GM12875 (cell line): ENCODE results near the gene PRKN.

Experiments
- H3K4me3 ChIP-seq: one replicate; pipeline ENCODE4 v1.5.1; 2011; ENCODE audit warnings: low read depth, low read length, control low read depth
- CTCF ChIP-seq: IDR thresholded peaks from 2 replicates; pipeline ENCODE4 v1.5.1; 2011; ENCODE audit warnings: low read depth, mild to moderate bottlenecking, control low read depth, inconsistent platforms, low read length, moderate library complexity, borderline replicate concordance; ENCODE audit not compliant: insufficient read depth

Gene PRKN

DNA sequence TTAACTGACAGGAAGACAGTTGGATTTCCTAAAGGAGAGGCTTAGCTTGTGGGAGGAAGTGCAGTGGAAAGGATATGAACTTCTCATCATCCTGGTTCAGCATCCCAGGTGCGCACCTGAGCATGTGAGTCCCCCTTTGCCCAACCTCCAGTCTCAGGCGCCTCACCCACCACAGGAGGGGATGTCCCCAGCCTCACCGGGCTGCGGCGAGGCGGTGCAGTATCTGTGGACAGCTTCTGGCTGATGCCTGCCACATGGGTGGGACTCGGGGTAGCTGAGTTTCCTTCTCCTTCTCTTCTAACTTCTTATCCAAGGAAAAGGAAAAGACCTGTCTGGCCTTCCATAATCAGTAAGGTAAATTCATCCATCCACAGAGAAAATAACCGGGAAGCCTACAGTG is 914.4 kb downstream of the PRKN start:
- no peak for TF ChIP-seq CTCF

DNA sequence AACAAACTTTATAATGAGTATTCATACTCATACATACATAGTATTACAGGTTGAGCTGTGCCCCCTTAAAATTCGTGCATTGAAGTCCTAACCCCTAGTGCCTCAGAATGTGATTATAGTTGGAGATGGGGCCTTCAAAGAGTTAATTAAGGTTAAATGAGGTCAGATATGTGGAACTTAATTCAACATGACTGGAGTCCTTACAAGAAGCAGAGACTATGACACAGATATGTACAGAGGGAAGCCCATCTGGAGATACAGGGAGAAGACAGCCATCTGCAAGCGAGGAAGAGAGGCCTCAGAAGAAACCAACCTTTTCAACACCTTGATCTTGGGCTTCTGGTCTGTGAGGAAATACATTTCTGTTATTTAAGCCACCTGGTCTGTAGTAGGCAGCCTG is 917.6 kb downstream of the PRKN start:
- H3K4me3 ChIP-seq: no peak overlapping the region
- TF ChIP-seq CTCF: no peak

More for the DNA sequence above, 914.4 kb downstream of the PRKN start:
- H3K4me3 ChIP-seq: no peak overlapping the region

- no peak for TF ChIP-seq CTCF
Measured at GRCh38 chr6:161804838-161805237, 922.7 kb downstream of the PRKN start.

GRCh38 chr6:161803131-161803530 is 924.4 kb downstream of the PRKN start:
- TF ChIP-seq CTCF: no peak
- no peak overlapping the region for H3K4me3 ChIP-seq

More at GRCh38 chr6:161804838-161805237, 922.7 kb downstream of the PRKN start:
- no peak overlapping the region for H3K4me3 ChIP-seq

DNA sequence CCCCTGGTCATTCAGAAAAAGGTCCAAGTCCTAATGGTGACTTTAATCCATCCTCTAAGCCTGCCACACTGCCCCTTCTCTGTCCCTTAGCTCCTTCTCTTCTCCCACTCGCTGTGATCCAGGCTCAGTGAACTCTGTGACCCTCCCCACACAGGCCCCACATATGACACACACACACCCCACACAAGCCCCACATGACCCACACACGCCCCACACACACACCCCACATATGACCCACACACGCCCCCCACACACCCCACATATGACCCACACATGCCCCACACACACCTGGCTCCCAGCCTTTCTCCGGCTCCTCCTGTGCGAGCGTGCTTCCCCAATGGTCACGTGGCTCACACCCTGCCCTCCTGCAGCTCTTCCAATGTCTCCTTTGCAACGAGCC is 925.3 kb downstream of the PRKN start:
- H3K4me3 ChIP-seq: no peak overlapping the region
- TF ChIP-seq CTCF: no peak

- no peak for TF ChIP-seq CTCF
Measured at GRCh38 chr6:161798844-161799394, 928.6 kb downstream of the PRKN start.

DNA sequence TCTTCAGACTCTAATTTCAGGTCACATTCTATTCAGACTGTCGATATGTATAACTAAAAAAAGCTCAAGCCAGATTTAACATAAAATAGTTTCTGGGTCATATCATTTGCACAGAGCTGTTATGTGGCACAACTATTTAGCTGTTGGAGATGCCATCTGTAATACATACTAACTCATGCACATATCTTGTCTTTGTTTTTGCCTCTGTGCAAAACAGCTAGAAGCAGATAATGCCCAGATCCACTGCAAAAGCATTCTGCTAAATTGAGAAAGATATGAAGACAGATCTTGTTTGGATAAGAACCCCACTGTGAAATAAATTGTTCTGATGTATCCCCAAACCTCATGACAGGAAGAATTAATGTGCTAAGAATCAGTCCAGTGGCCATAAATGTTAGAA is 930.9 kb downstream of the PRKN start:
- no peak for TF ChIP-seq CTCF
- H3K4me3 ChIP-seq: no peak overlapping the region

More at GRCh38 chr6:161798844-161799394, 928.6 kb downstream of the PRKN start:
- H3K4me3 ChIP-seq: no peak overlapping the region
